Lung microvascular endothelial cell (primary cell): ENCODE data around the gene MME. TPM values are rescaled to one million over a fixed set of nuclear protein-coding genes. Genes with fewer than 3 reads are reported as not detected.
"Not testable (repeated sequence)": the region's sequence is repeated elsewhere in the genome, so short reads cannot be mapped to it uniquely, and the experiment has no call there.

ENCODE experiments used
- DNase-seq, 2 donors: peaks; one replicate each; pipeline versions ENCODE4 v3.0.0 to v3.0.0-alpha.2; 2010; ENCODE audit warnings: low read depth in 2 of 2
- total RNA-seq: library from RNA; depleted of rRNA; stranded (reverse); fragments of >200 nt; gene quantifications from 2 replicates; pipeline ENCODE4 v1.2.1, GENCODE V29; 2014

The MME gene
- total RNA-seq, 1 donor from 2014 or later: 0.20 TPM

DNA sequence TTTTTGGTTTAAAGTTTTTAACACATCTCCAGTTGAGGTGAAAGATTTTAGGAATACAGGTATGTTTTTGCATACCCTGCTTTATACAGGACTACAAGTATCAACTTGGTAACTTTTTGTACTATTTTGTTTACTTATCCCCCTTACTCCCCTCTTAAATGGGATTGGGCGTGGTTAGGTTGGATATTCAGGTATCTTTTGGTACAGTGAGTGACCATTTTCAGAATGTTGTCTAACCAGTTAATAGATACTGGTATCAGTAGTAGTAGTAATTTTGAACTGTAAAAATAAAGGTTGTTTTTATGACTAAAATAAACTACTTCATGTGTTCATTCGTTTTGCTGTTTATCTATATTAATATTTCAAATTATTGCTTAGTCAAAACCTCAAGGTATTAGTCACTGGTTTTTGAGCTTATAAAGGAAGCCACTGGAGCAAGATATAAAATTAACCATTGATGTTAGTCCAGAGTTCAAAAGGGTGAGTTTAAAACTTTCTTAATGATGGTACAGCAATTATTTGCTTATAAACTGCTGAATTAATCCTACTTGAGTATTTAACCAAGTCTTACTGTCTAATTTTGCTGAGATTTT is 3.3 kb downstream of the MME start:
- DNase-seq: peak in 1 of 2 donors; percentile 6

- DNase-seq: no peak
Observed at GRCh38 chr3:155084567-155084966, 4.4 kb downstream of the MME start.

GRCh38 chr3:155086051-155086450 is 5.9 kb downstream of the MME start:
- DNase-seq: no peak

- no peak for DNase-seq
Observed at GRCh38 chr3:155088706-155089345, 8.7 kb downstream of the MME start.

GRCh38 chr3:155089495-155089894 is 9.4 kb downstream of the MME start:
- no peak for DNase-seq

DNA sequence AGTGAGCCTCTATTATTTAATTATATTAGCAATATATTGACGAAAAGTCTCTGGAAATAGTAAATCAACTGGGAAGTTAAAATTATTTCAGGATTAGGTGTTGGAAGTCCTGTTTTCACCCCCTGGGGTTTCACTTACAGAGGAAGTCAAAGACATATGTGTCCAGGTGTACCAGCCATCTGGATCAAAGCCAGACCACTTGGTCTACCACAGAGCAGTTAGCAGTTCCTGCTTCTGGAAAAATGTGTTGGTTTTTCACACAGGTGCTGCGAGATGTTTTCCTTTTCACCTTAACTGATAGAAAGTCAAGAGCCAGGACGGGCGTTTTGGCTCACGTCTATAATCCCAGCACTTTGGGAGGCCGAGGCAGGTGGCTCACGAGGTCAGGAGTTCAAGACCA is 13.1 kb downstream of the MME start:
- no peak for DNase-seq

- no peak for DNase-seq
Observed at GRCh38 chr3:155096303-155097008, 16.3 kb downstream of the MME start.

DNA sequence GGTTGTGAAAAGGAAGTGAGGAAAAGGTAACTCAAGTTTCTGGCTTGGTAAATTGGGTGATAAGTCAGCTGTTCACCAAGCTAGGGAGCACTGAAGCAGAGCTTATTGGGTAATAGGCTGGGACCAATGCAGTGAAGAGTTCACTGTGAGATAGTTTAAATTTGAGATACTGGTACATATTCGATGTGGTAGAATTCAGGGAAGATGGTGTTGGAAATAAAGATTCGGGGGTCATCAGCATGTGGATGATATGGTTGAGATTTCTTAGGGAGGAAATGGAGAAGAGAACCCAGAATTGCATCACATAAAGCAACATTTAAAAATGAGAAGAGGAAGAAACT is 16.9 kb downstream of the MME start:
- DNase-seq: no peak

DNA sequence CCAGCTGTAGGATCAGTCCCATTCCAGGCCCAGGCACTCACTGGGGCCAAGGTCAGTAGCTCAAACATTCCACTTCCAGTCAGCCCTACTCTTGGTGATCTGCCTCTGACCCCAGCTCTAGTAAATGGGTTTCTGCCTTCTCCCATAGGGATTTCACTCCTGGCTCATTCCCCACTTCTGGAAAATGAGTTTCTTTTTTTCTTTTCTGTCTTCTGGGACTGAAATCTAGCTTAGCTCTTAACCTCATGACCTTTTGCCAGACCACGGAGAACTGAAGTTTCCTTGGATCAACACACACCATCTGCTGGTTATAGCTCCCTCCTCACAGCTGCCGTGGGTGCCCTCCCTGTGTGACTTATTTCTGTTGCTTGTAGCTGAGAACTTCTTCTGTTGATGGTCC is 21.3 kb downstream of the MME start:
- peak in 1 of 2 donors; percentile 28 for DNase-seq

DNA sequence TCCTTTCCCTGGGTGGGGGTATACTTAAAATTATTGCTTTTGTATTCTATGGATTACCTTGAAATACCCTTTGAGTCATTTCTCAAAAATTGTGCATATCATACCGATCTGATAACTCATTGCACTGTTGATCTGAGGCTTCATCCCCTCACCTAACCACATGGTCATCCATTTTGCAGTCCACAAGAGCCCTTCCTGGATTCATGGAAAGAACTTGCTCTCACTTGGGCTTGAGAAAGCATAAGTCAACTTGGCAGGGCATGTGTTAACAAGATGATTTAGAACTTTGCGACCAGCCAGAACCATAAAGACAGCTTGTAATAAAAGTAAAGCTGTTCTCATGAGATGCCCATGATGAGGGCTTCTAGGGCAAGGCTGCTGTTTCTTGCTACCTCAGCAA is 22.2 kb downstream of the MME start:
- no peak for DNase-seq

DNA sequence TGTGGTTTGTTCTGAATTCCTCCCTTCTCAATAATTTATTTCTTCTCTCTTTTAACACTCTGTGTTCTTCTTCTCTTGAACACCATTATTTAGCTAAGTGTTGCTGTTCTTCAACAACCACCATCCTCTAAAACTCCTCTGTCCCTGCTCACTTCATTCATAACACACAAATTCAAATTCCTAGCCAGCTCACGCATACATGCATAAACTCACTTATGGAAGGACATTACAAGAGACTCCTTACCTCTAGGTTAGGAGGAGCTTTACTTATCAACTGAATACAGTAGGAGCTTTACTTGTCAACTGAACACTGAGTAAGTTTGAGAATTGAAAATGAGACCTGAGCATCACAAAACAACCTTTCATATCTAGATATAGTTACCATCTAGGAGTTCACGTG is 23.6 kb downstream of the MME start:
- no peak for DNase-seq

DNA sequence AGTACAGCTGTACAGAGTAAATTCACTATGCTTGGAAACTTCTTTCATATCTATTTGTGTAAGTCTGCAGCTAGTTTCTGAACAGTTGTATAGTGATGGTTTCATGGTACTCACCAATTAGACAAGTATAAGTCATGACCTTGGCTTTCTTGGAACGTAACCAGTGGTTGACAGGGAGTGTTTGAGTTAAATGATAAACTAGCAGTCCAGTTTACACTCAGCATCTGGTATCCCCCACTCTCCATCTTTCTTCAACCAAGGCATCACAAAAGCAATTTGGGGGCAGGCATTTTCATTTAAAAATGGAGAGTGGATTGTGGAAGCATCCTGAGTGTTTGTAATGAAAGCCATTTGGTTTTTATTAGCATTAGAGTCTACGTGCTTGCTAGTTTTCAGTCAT is 26.0 kb downstream of the MME start:
- DNase-seq: no peak

GRCh38 chr3:155110022-155110421 is 29.9 kb downstream of the MME start:
- DNase-seq: no peak

GRCh38 chr3:155110996-155111901 is 31.1 kb downstream of the MME start:
- DNase-seq: peak in 1 of 2 donors; percentile 8

DNA sequence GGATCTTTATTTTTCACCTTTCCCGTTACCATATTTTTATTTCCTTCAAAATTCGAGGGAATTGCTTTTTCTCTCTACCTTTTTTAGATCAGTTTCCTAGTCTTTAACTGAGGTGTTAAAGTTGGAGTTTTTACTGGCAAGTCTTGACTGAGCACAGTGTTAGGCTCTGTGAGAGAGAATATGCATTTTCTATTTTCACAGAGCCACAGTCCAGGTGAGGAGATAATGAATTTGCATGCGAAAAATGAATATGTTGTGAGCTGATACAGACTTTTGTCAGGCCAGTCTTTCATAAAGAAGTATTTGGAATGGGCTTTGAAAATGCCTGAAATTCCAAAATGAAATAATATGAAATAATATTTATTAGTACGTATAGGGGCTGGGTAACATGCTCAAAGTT is 31.9 kb downstream of the MME start:
- DNase-seq: no peak

- no peak for DNase-seq
Observed at GRCh38 chr3:155112661-155113389, 32.7 kb downstream of the MME start.

DNA sequence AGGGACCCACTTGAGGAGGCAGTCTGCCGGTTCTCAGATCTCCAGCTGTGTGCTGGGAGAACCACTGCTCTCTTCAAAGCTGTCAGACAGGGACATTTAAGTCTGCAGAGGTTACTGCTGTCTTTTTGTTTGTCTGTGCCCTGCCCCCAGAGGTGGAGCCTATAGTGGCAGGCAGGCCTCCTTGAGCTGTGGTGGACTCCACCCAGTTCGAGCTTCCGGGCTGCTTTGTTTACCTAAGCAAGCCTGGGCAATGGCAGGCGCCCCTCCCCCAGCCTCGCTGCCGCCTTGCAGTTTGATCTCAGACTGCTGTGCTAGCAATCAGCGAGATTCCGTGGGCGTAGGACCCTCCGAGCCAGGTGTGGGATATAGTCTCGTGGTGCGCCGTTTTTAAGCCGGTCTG is 44.6 kb downstream of the MME start:
- DNase-seq: not testable (repeated sequence)

GRCh38 chr3:155129396-155129795 is 49.3 kb downstream of the MME start:
- no peak for DNase-seq

- DNase-seq: no peak
Observed at GRCh38 chr3:155130001-155130400, 49.9 kb downstream of the MME start.

- DNase-seq: peak in 1 of 2 donors; percentile 75
Observed at GRCh38 chr3:155131104-155131503, 51.0 kb downstream of the MME start.

DNA sequence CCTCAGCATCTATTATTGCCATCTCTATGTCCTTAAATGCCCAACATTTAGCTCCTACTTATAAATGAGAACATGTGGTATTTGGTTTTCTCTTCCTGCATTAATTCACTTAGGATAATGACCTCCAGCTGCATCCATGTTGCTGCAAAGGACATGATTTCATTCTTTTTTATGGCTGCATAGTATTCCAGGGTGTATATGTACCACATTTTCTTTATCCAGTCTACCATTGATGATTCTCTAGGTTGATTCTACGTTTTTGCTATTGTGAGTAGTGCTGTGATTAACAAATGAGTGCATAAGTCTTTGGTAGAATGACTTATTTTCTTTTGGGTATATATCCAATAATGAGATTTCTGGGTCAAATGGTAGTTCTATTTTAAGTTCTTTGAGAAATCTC is 54.2 kb downstream of the MME start:
- not testable (repeated sequence) for DNase-seq
